Rectal smooth muscle tissue (tissue), 1 donor: ENCODE data around the gene SPON2.

Source experiments
- H3K27ac ChIP-seq: one replicate; pipeline ENCODE4 v1.7.0; 2013; ENCODE audit warnings: low read depth, low read length, inconsistent platforms
- H3K27me3 ChIP-seq: one replicate; pipeline ENCODE4 v1.7.0; 2013; ENCODE audit warnings: low read length; ENCODE audit not compliant: control insufficient read depth, insufficient read depth
- H3K36me3 ChIP-seq: one replicate; pipeline ENCODE4 v1.7.0; 2013; ENCODE audit warnings: low read length; ENCODE audit not compliant: control insufficient read depth, insufficient read depth
- H3K4me1 ChIP-seq: one replicate; pipeline ENCODE4 v1.7.0; 2013; ENCODE audit warnings: low read length; ENCODE audit not compliant: control insufficient read depth, insufficient read depth
- H3K4me3 ChIP-seq: one replicate; pipeline ENCODE4 v1.7.0; 2013; ENCODE audit warnings: low read length
- H3K9ac ChIP-seq: one replicate; pipeline ENCODE4 v1.7.0; 2013; ENCODE audit warnings: low read length

Gene SPON2

GRCh38 chr4:1180663-1181062 is 8.3 kb upstream of the SPON2 start:
- H3K4me1 ChIP-seq, result peaks cover 3% of the 10 kb centered on the region
- H3K27me3 ChIP-seq, result no peaks in the 10 kb centered on the region
- no peak overlapping the region for H3K4me3 ChIP-seq
- no peaks in the 10 kb centered on the region for H3K36me3 ChIP-seq
- no peak overlapping the region for H3K27ac ChIP-seq
- no peak overlapping the region for H3K9ac ChIP-seq

- Histone ChIP-seq H3K4me1 (peaks cover 3% of the 10 kb centered on the region), H3K27me3 (no peaks in the 10 kb centered on the region), H3K27ac (no peak overlapping the region)
These were observed 7.6 kb upstream of the SPON2 start for GRCh38 chr4:1179976-1180375.

GRCh38 chr4:1179089-1179441 is 6.7 kb upstream of the SPON2 start:
- Histone ChIP-seq H3K9ac (no peak overlapping the region), H3K4me1 (peaks cover 3% of the 10 kb centered on the region), H3K27me3 (no peaks in the 10 kb centered on the region), H3K27ac (no peak overlapping the region), H3K4me3 (no peak overlapping the region), H3K36me3 (no peaks in the 10 kb centered on the region)

More at GRCh38 chr4:1179976-1180375, 7.6 kb upstream of the SPON2 start:
- Histone ChIP-seq H3K9ac (no peak overlapping the region), H3K4me3 (no peak overlapping the region), H3K36me3 (no peaks in the 10 kb centered on the region)

DNA sequence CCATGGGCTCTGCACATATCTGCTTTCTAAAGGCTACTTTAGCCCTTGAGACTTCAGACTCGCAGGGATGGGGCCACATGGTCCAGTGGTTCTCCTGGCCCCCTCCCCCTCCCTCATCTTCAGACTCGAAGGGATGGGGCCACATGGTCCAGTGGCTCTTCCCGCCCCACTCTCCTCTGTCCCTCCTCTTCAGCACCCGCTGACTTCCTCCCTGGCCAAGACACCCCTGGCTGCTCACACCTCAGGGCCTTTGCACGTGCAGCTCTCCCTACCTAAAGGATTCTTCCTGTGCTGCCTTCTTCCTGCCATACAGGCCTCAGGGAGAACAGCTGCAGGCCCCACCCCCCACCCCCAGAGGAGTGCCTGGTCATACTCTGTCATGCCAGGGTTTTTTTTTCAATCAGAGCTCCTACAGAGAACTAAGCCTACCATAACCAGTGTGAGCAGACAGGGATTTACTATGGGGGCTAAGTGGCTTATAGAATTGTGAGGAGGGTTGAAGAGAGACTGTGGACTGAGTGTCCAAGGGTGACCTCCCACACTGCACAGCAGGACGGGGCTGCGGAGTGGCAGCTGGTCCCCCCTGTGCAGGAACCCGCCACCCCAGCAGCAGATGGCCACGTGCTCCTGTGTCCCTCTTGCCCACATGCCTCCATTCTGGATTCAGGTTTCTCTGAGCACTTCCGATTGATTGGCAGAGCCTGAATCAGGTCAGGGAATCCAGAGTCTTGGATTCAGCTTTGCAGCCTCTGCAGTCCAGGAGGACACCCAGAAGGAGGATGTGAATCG is 6.1 kb upstream of the SPON2 start:
- Histone ChIP-seq H3K4me3 (no peak overlapping the region), H3K4me1 (peaks cover 3% of the 10 kb centered on the region), H3K27ac (no peak overlapping the region), H3K9ac (no peak overlapping the region), H3K27me3 (no peaks in the 10 kb centered on the region), H3K36me3 (no peaks in the 10 kb centered on the region)

- peaks cover 4% of the 10 kb centered on the region for H3K27me3 ChIP-seq
- no peak overlapping the region for H3K27ac ChIP-seq
- H3K4me1 ChIP-seq, result peaks cover 3% of the 10 kb centered on the region
- H3K4me3 ChIP-seq, result no peak overlapping the region
- no peaks in the 10 kb centered on the region for H3K36me3 ChIP-seq
- no peak overlapping the region for H3K9ac ChIP-seq
These were observed 5.1 kb upstream of the SPON2 start for GRCh38 chr4:1177274-1178141.

DNA sequence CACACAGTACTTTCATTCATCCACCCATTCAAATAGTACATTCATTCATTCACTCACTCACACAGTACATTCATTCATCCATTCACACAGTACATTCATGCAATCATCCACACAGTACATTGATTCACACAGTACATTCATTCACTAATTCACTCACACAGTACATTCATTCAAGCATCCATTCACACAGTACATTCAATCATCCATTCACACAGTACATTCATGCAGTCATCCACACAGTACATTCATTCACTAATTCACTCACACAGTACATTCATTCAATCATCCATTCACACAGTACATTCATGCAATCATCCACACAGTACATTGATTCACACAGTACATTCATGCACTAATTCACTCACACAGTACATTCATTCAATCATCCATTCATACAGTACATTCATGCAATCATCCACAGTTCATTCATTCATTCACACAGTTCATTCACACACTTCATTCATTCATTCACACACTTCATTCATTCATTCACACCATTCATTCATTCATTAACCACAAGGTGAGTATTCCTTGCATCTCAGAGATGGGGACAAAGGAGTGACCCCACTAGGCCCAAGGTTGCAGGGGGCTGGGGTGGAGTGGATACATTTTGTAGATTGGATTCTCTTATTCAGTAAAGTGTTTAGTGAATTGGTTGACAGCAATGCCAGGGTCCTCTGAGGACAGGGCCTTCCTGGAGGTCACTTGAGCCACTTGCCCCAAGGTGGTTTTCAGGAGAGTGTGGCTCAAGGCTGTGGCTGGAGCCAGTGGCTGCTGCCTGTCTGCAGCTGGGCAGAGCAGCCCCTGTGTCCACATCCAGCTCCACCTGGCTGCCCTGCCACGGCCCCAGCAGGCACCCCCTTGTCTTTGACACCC is 4.3 kb upstream of the SPON2 start:
- no peaks in the 10 kb centered on the region for H3K36me3 ChIP-seq
- H3K9ac ChIP-seq, result no peak overlapping the region
- H3K4me3 ChIP-seq, result no peak overlapping the region
- no peak overlapping the region for H3K27ac ChIP-seq
- H3K27me3 ChIP-seq, result peaks cover 5% of the 10 kb centered on the region
- H3K4me1 ChIP-seq, result peaks cover 3% of the 10 kb centered on the region

DNA sequence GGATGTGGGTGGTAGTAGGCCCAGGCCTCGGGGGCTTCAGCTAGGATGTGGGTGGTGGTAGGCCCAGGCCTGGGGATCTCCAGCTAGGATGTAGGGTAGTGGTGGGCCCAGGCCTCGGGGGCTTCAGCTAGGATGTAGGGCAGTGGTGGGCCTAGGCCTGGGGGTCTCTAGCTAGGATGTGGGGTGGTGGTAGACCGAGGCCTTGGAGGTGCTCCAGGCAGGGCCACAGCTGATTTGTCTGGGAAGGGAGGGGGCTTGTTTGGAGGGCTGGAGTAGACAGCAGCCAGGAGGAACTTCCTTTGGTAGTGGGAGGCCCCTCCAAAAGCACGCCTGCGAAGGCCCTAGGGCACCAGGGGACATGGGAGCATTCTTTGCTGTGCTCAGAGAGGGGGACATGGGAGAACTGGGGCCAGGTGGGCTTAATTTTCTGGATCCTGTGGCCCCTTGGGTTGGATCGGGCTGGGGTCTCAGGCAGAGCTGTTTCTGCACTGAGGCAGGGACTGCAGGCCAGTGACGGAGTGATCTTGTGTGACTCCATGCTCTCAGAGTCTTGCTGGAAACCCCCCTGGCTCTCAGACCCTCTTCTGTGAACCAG is 3.3 kb upstream of the SPON2 start:
- no peak overlapping the region for H3K9ac ChIP-seq
- H3K4me1 ChIP-seq, result peaks cover 3% of the 10 kb centered on the region
- H3K36me3 ChIP-seq, result no peaks in the 10 kb centered on the region
- peaks cover 10% of the 10 kb centered on the region for H3K27me3 ChIP-seq
- H3K4me3 ChIP-seq, result no peak overlapping the region
- no peak overlapping the region for H3K27ac ChIP-seq

- H3K9ac ChIP-seq, result no peak overlapping the region
- no peaks in the 10 kb centered on the region for H3K36me3 ChIP-seq
- peaks cover 15% of the 10 kb centered on the region for H3K27me3 ChIP-seq
- no peak overlapping the region for H3K4me3 ChIP-seq
- H3K27ac ChIP-seq, result no peak overlapping the region
- peaks cover 3% of the 10 kb centered on the region for H3K4me1 ChIP-seq
These were observed 2.7 kb upstream of the SPON2 start for GRCh38 chr4:1174941-1175634.

DNA sequence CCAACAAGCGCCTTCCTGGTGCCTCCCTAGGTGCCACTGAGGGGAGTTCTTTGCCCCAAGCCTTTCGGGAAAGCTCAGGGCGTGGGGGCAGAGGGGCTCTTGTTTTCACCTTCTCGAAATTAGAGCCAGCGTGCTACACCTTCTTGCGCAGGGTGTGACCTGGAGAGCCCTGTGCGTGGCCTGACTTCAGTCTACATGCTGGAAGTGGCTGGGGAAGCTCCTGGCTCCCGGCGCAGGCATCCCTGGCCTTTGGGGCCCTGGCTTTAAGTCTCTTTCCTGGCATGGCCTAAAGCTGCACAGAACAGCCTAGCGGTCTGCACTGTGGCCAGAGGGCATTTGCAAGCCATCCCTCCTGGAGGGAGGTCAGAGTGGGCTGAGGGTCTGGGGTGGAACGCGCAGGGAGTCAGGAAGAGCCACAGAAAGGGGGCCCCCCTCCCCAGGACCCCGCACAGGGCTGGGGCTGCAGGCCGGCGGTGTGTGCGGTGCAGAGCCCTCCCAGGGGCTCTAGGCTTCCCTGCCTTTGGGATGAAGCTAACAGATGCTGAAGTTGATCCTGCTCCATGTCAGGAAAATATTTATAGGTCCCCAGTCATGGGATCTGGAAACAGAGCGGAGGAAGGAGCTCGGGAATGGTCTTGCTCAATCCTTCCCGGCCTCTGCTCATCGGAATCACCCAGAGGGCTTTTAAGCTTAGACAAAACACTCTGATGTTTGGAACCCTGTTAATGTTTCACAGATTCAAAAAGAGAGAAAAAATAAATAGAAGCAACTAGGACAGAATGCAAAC is 781 bp upstream of the SPON2 start:
- peaks cover 3% of the 10 kb centered on the region for H3K4me1 ChIP-seq
- no peak overlapping the region for H3K9ac ChIP-seq
- no peaks in the 10 kb centered on the region for H3K36me3 ChIP-seq
- H3K4me3 ChIP-seq, result no peak overlapping the region
- peaks cover 21% of the 10 kb centered on the region for H3K27me3 ChIP-seq
- H3K27ac ChIP-seq, result no peak overlapping the region

- peak overlapping the region; percentile 14 for H3K27ac ChIP-seq
- no peaks in the 10 kb centered on the region for H3K36me3 ChIP-seq
- H3K9ac ChIP-seq, result no peak overlapping the region
- peak overlapping the region; percentile 52 for H3K4me3 ChIP-seq
- H3K4me1 ChIP-seq, result no peaks in the 10 kb centered on the region
- peaks cover 21% of the 10 kb centered on the region for H3K27me3 ChIP-seq
These were observed 814 bp downstream of the SPON2 start for GRCh38 chr4:1171311-1172227.
